ENCODE measurements around the gene STEAP4.
A peak's percentile ranks its signal among the peaks of the same experiment; 100 is the strongest.

STEAP4 gene

GRCh38 chr7:88306590-88307048, at the start of gene STEAP4:
Gene STEAP4, minus strand, starts transcription at chr7:88306894. Its CDS starts 22,625 bp downstream, at chr7:88284269.
- no peak for DNase-seq (ENCODE audit: low spot score)

GRCh38 chr7:88355011-88355410, 48.3 kb upstream of the STEAP4 start:
- no peak for DNase-seq (ENCODE audit: low spot score)

- DNase-seq (ENCODE audit: low spot score), result no peak
Observed at GRCh38 chr7:88350118-88350517, 43.4 kb upstream of the STEAP4 start.

GRCh38 chr7:88347517-88347916, 40.8 kb upstream of the STEAP4 start:
- DNase-seq (ENCODE audit: low spot score), result no peak

GRCh38 chr7:88347090-88347489, 40.4 kb upstream of the STEAP4 start:
- no peak for DNase-seq (ENCODE audit: low spot score)

GRCh38 chr7:88346357-88346756, 39.7 kb upstream of the STEAP4 start:
- DNase-seq (ENCODE audit: low spot score), result no peak

GRCh38 chr7:88344956-88345832, 38.5 kb upstream of the STEAP4 start:
- DNase-seq (ENCODE audit: low spot score), result peak; percentile 42

GRCh38 chr7:88344271-88344670, 37.6 kb upstream of the STEAP4 start:
- no peak for DNase-seq (ENCODE audit: low spot score)

GRCh38 chr7:88339195-88339922, 32.7 kb upstream of the STEAP4 start:
- DNase-seq (ENCODE audit: low spot score), result no peak

GRCh38 chr7:88338503-88338902, 31.8 kb upstream of the STEAP4 start:
- DNase-seq (ENCODE audit: low spot score), result no peak

- DNase-seq (ENCODE audit: low spot score), result no peak
Observed at GRCh38 chr7:88337572-88337971, 30.9 kb upstream of the STEAP4 start.

- no peak for DNase-seq (ENCODE audit: low spot score)
Observed at GRCh38 chr7:88331322-88331721, 24.6 kb upstream of the STEAP4 start.

GRCh38 chr7:88329532-88330463, 23.1 kb upstream of the STEAP4 start:
- no peak for DNase-seq (ENCODE audit: low spot score)

GRCh38 chr7:88328787-88329186, 22.1 kb upstream of the STEAP4 start:
- DNase-seq (ENCODE audit: low spot score), result no peak

GRCh38 chr7:88324699-88325098, 18.0 kb upstream of the STEAP4 start:
- DNase-seq (ENCODE audit: low spot score), result no peak

GRCh38 chr7:88322151-88322550, 15.5 kb upstream of the STEAP4 start:
- peak; percentile 10 for DNase-seq (ENCODE audit: low spot score)

- DNase-seq (ENCODE audit: low spot score), result no peak
Observed at GRCh38 chr7:88321694-88322093, 15.0 kb upstream of the STEAP4 start.

GRCh38 chr7:88318196-88318595, 11.5 kb upstream of the STEAP4 start:
- DNase-seq (ENCODE audit: low spot score), result no peak

GRCh38 chr7:88317422-88317821, 10.7 kb upstream of the STEAP4 start:
- DNase-seq (ENCODE audit: low spot score), result no peak

- no peak for DNase-seq (ENCODE audit: low spot score)
Observed at GRCh38 chr7:88316456-88316855, 9.8 kb upstream of the STEAP4 start.

GRCh38 chr7:88315522-88315921, 8.8 kb upstream of the STEAP4 start:
- no peak for DNase-seq (ENCODE audit: low spot score)

GRCh38 chr7:88314061-88314491, 7.4 kb upstream of the STEAP4 start:
- DNase-seq (ENCODE audit: low spot score), result no peak

Data from kidney capillary endothelial cell (primary cell).